ENCODE results near the gene SETD3.

Gene SETD3

GRCh38 chr14:99467336-99468078 is 13.2 kb downstream of the SETD3 start:
- H3K27me3 ChIP-seq (ENCODE audit: control insufficient read depth in 3 of 3, insufficient read depth in 3 of 3, low read depth in 1 of 3, low read length in 3 of 3), result no peaks in the 10 kb centered on the region
- H2AK5ac ChIP-seq (ENCODE audit: low read depth, low read length), result no peak overlapping the region
- no peak overlapping the region for H3K4me2 ChIP-seq (ENCODE audit: insufficient read depth, low read length, poor library complexity, severe bottlenecking)
- no peak overlapping the region for H3K4ac ChIP-seq (ENCODE audit: low read length)
- H2BK120ac ChIP-seq (ENCODE audit: low read depth, low read length), result no peak overlapping the region
- no peak overlapping the region for H2BK12ac ChIP-seq (ENCODE audit: low read length)
- H3K9me3 ChIP-seq (replicated peaks in 1 of 2; ENCODE audit: control insufficient read depth in 2 of 2, insufficient read depth in 1 of 2, low read depth in 1 of 2, low read length in 2 of 2), result no peaks in the 10 kb centered on the region
- peaks cover 4% of the 10 kb centered on the region for H3K79me1 ChIP-seq (ENCODE audit: low read depth, low read length)
- peaks cover 0 to 2% of the 10 kb centered on the region in 2 donors for H3K4me1 ChIP-seq (ENCODE audit: control insufficient read depth in 2 of 2, insufficient read depth in 1 of 2, low read depth in 1 of 2, low read length in 2 of 2)
- H4K91ac ChIP-seq (ENCODE audit: low read depth, low read length, poor library complexity), result no peak overlapping the region
- DNase-seq (ENCODE audit: low spot score), result no peak
- no peak overlapping the region for H3K27ac ChIP-seq (replicated peaks; ENCODE audit: low read length)
- no peak overlapping the region for H3K9ac ChIP-seq (ENCODE audit: low read depth, low read length, poor library complexity)
- no peak overlapping the region for H2BK15ac ChIP-seq (ENCODE audit: low read length)
- H3K18ac ChIP-seq (ENCODE audit: low read length), result no peak overlapping the region
- peaks cover 6 to 36% of the 10 kb centered on the region in 2 donors for H3K36me3 ChIP-seq (replicated peaks in 1 of 2; ENCODE audit: control insufficient read depth in 2 of 2, insufficient read depth in 2 of 2, low read length in 2 of 2)
- no peak overlapping the region for H3K14ac ChIP-seq (ENCODE audit: low read length)
- no CpG with 5 or more reads among the region's 9 CpGs for WGBS, 2 donors (ENCODE audit: extremely low coverage in 2 of 2, insufficient read length in 2 of 2, insufficient replicate concordance in 1 of 2)
- H2BK5ac ChIP-seq (ENCODE audit: low read length), result no peak overlapping the region
- H4K8ac ChIP-seq (ENCODE audit: low read depth, low read length), result no peak overlapping the region
- no peak overlapping the region for H2AFZ ChIP-seq (ENCODE audit: low read length)
- no peak overlapping the region for H3K23ac ChIP-seq (ENCODE audit: low read depth, low read length, poor library complexity)
- no peak overlapping the region for H3K4me3 ChIP-seq (ENCODE audit: low read length in 2 of 2)

DNA sequence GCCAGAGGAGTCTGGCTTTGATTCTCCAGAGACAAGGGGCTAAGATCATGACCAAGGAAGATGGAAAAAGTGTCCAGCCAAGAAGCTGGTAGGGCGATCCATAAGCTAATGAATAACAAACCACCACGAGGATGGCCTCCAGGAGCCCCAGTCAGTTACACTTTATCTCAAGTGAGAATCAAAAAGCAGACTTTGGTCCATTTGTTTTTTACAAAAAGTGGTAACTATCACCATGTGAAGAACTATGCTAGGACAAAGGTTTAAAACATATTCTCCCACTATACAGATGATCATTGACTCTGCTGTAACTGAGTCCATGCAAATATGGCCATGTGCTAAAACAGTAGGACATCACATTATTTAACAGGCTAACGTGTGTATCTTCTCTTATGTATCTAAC is 13.9 kb downstream of the SETD3 start:
- Histone ChIP-seq H4K8ac (ENCODE audit: low read depth, low read length) (no peak overlapping the region), H2BK120ac (ENCODE audit: low read depth, low read length) (no peak overlapping the region), H3K14ac (ENCODE audit: low read length) (no peak overlapping the region), H3K36me3 (replicated peaks in 1 of 2; ENCODE audit: control insufficient read depth in 2 of 2, insufficient read depth in 2 of 2, low read length in 2 of 2) (peaks cover 8 to 43% of the 10 kb centered on the region in 2 donors), H4K91ac (ENCODE audit: low read depth, low read length, poor library complexity) (no peak overlapping the region), H3K79me1 (ENCODE audit: low read depth, low read length) (peaks cover 4% of the 10 kb centered on the region), H3K4me1 (ENCODE audit: control insufficient read depth in 2 of 2, insufficient read depth in 1 of 2, low read depth in 1 of 2, low read length in 2 of 2) (peaks cover 0 to 2% of the 10 kb centered on the region in 2 donors), H3K18ac (ENCODE audit: low read length) (no peak overlapping the region), H3K9me3 (replicated peaks in 1 of 2; ENCODE audit: control insufficient read depth in 2 of 2, insufficient read depth in 1 of 2, low read depth in 1 of 2, low read length in 2 of 2) (no peaks in the 10 kb centered on the region), H2AK5ac (ENCODE audit: low read depth, low read length) (no peak overlapping the region), H3K23ac (ENCODE audit: low read depth, low read length, poor library complexity) (no peak overlapping the region), H3K4me3 (ENCODE audit: low read length in 2 of 2) (no peak overlapping the region), H3K4ac (ENCODE audit: low read length) (no peak overlapping the region), H2AFZ (ENCODE audit: low read length) (no peak overlapping the region), H2BK15ac (ENCODE audit: low read length) (no peak overlapping the region), H3K27me3 (ENCODE audit: control insufficient read depth in 3 of 3, insufficient read depth in 3 of 3, low read depth in 1 of 3, low read length in 3 of 3) (no peaks in the 10 kb centered on the region), H2BK5ac (ENCODE audit: low read length) (no peak overlapping the region), H2BK12ac (ENCODE audit: low read length) (no peak overlapping the region), H3K27ac (replicated peaks; ENCODE audit: low read length) (no peak overlapping the region), H3K9ac (ENCODE audit: low read depth, low read length, poor library complexity) (no peak overlapping the region), H3K4me2 (ENCODE audit: insufficient read depth, low read length, poor library complexity, severe bottlenecking) (no peak overlapping the region)
- DNase-seq (ENCODE audit: low spot score), result no peak
- WGBS, 2 donors (ENCODE audit: extremely low coverage in 2 of 2, insufficient read length in 2 of 2, insufficient replicate concordance in 1 of 2), result no CpG with 5 or more reads among the region's 3 CpGs

DNA sequence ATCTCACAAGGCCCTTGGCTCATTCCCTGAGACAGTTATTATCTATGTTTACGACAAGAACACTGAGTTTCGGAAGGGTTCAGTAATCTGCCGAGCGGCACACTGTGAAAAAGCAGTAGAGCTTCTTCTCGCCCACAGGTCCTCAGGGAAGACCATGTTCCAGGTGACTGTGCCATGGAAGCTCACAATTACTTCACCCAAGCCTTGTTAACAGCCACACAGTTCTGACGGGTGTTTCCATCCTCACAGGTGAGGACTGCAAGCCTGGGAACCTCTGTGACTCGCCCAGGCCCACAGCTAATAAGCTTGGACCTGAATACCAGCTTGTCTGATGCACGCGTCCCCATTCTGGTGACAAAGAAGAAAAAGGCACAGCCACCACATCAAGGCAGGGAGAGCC is 15.4 kb downstream of the SETD3 start:
- Histone ChIP-seq H2AFZ (ENCODE audit: low read length) (no peak overlapping the region), H2BK120ac (ENCODE audit: low read depth, low read length) (no peak overlapping the region), H3K14ac (ENCODE audit: low read length) (no peak overlapping the region), H3K36me3 (replicated peaks in 1 of 2; ENCODE audit: control insufficient read depth in 2 of 2, insufficient read depth in 2 of 2, low read length in 2 of 2) (peaks cover 8 to 58% of the 10 kb centered on the region in 2 donors), H3K4ac (ENCODE audit: low read length) (no peak overlapping the region), H3K27ac (replicated peaks; ENCODE audit: low read length) (no peak overlapping the region), H3K4me1 (ENCODE audit: control insufficient read depth in 2 of 2, insufficient read depth in 1 of 2, low read depth in 1 of 2, low read length in 2 of 2) (peaks cover 0 to 2% of the 10 kb centered on the region in 2 donors), H3K27me3 (ENCODE audit: control insufficient read depth in 3 of 3, insufficient read depth in 3 of 3, low read depth in 1 of 3, low read length in 3 of 3) (no peaks in the 10 kb centered on the region), H2BK12ac (ENCODE audit: low read length) (no peak overlapping the region), H3K18ac (ENCODE audit: low read length) (no peak overlapping the region), H3K79me1 (ENCODE audit: low read depth, low read length) (peaks cover 4% of the 10 kb centered on the region), H3K9ac (ENCODE audit: low read depth, low read length, poor library complexity) (no peak overlapping the region), H2AK5ac (ENCODE audit: low read depth, low read length) (no peak overlapping the region), H3K4me3 (ENCODE audit: low read length in 2 of 2) (no peak overlapping the region), H2BK5ac (ENCODE audit: low read length) (no peak overlapping the region), H3K9me3 (replicated peaks in 1 of 2; ENCODE audit: control insufficient read depth in 2 of 2, insufficient read depth in 1 of 2, low read depth in 1 of 2, low read length in 2 of 2) (no peaks in the 10 kb centered on the region), H4K91ac (ENCODE audit: low read depth, low read length, poor library complexity) (no peak overlapping the region), H4K8ac (ENCODE audit: low read depth, low read length) (no peak overlapping the region), H3K4me2 (ENCODE audit: insufficient read depth, low read length, poor library complexity, severe bottlenecking) (no peak overlapping the region), H3K23ac (ENCODE audit: low read depth, low read length, poor library complexity) (no peak overlapping the region), H2BK15ac (ENCODE audit: low read length) (no peak overlapping the region)
- no CpG with 5 or more reads among the region's 9 CpGs for WGBS, 2 donors (ENCODE audit: extremely low coverage in 2 of 2, insufficient read length in 2 of 2, insufficient replicate concordance in 1 of 2)
- DNase-seq (ENCODE audit: low spot score), result no peak

DNA sequence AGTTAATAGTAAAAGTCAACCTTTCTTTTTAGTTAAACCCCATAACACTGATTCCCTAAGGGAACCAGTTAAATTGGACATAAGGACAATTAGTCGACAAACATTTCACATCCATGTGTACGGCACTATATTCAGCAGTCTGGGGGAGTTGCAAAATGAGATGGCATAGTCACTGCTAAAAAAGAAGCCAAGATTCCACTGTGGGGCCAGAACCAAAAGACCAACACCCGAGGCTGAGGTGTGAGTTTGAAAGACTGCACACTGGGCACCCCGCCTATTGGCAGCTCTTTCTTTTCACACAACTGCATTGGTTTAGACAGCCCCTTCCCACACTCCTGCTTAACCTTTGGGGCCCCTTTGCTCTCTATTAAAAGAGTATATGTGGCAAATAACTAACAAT is 16.7 kb downstream of the SETD3 start:
- Histone ChIP-seq H2BK12ac (ENCODE audit: low read length) (no peak overlapping the region), H3K4ac (ENCODE audit: low read length) (no peak overlapping the region), H3K79me1 (ENCODE audit: low read depth, low read length) (peaks cover 4% of the 10 kb centered on the region), H4K91ac (ENCODE audit: low read depth, low read length, poor library complexity) (no peak overlapping the region), H3K4me2 (ENCODE audit: insufficient read depth, low read length, poor library complexity, severe bottlenecking) (no peak overlapping the region), H3K4me3 (ENCODE audit: low read length in 2 of 2) (no peak overlapping the region), H3K23ac (ENCODE audit: low read depth, low read length, poor library complexity) (no peak overlapping the region), H3K18ac (ENCODE audit: low read length) (no peak overlapping the region), H3K27me3 (ENCODE audit: control insufficient read depth in 3 of 3, insufficient read depth in 3 of 3, low read depth in 1 of 3, low read length in 3 of 3) (no peaks in the 10 kb centered on the region), H4K8ac (ENCODE audit: low read depth, low read length) (no peak overlapping the region), H2BK120ac (ENCODE audit: low read depth, low read length) (no peak overlapping the region), H3K36me3 (replicated peaks in 1 of 2; ENCODE audit: control insufficient read depth in 2 of 2, insufficient read depth in 2 of 2, low read length in 2 of 2) (peaks cover 11 to 71% of the 10 kb centered on the region in 2 donors), H2BK15ac (ENCODE audit: low read length) (no peak overlapping the region), H3K9ac (ENCODE audit: low read depth, low read length, poor library complexity) (no peak overlapping the region), H2BK5ac (ENCODE audit: low read length) (no peak overlapping the region), H2AFZ (ENCODE audit: low read length) (no peak overlapping the region), H3K9me3 (replicated peaks in 1 of 2; ENCODE audit: control insufficient read depth in 2 of 2, insufficient read depth in 1 of 2, low read depth in 1 of 2, low read length in 2 of 2) (no peaks in the 10 kb centered on the region), H3K27ac (replicated peaks; ENCODE audit: low read length) (no peak overlapping the region), H2AK5ac (ENCODE audit: low read depth, low read length) (no peak overlapping the region), H3K14ac (ENCODE audit: low read length) (no peak overlapping the region), H3K4me1 (ENCODE audit: control insufficient read depth in 2 of 2, insufficient read depth in 1 of 2, low read depth in 1 of 2, low read length in 2 of 2) (peaks cover 0 to 2% of the 10 kb centered on the region in 2 donors)
- WGBS, 2 donors (ENCODE audit: extremely low coverage in 2 of 2, insufficient read length in 2 of 2, insufficient replicate concordance in 1 of 2), result no CpG with 5 or more reads among the region's 4 CpGs
- no peak for DNase-seq (ENCODE audit: low spot score)
